Osteocyte (in vitro differentiated cells): ENCODE data around the gene ZNF217. TPM values are rescaled to one million over a fixed set of nuclear protein-coding genes. Genes with fewer than 3 reads are reported as not detected.
A peak's percentile ranks its signal among the peaks of the same experiment; 100 is the strongest.
"Not testable (repeated sequence)": the region's sequence is repeated elsewhere in the genome, so short reads cannot be mapped to it uniquely, and the experiment has no call there.

Experiments
- DNase-seq: peaks from one replicate; pipeline ENCODE4 v3.0.0; 2021; ENCODE audit warnings: mixed read lengths; ENCODE audit not compliant: unreplicated experiment; ENCODE audit errors: extremely low spot score
- H3K27ac Mint-ChIP-seq: one replicate; pipeline ENCODE4 v1.8.0; 2021; ENCODE audit warnings: mild to moderate bottlenecking, mixed read lengths; ENCODE audit not compliant: unreplicated experiment
- H3K27me3 Mint-ChIP-seq: one replicate; pipeline ENCODE4 v1.8.0; 2021; ENCODE audit warnings: mixed read lengths; ENCODE audit not compliant: unreplicated experiment
- H3K36me3 Mint-ChIP-seq: one replicate; pipeline ENCODE4 v1.8.0; 2021; ENCODE audit warnings: mixed read lengths; ENCODE audit not compliant: unreplicated experiment
- H3K4me1 Mint-ChIP-seq: one replicate; pipeline ENCODE4 v1.8.0; 2021; ENCODE audit warnings: mixed read lengths; ENCODE audit not compliant: unreplicated experiment
- H3K4me3 Mint-ChIP-seq: one replicate; pipeline ENCODE4 v1.8.0; 2021; ENCODE audit warnings: mild to moderate bottlenecking, moderate library complexity, mixed read lengths; ENCODE audit not compliant: unreplicated experiment
- H3K9me3 Mint-ChIP-seq: one replicate; pipeline ENCODE4 v1.8.0; 2021; ENCODE audit warnings: mixed read lengths; ENCODE audit not compliant: unreplicated experiment
- CTCF ChIP-seq: fragments of 200-600 bp; sonication (generic); IDR thresholded peaks from 2 replicates; pipeline ENCODE4 v1.5.0; 2021; ENCODE audit warnings: antibody characterized with exemption, mild to moderate bottlenecking, moderate library complexity
- total RNA-seq: library from RNA; stranded (reverse); gene quantifications from 2 replicates; pipeline ENCODE4 v1.2.1, GENCODE V29; 2021

Gene ZNF217
- total RNA-seq, 1 donor from 2014 or later = 44.3 TPM

DNA sequence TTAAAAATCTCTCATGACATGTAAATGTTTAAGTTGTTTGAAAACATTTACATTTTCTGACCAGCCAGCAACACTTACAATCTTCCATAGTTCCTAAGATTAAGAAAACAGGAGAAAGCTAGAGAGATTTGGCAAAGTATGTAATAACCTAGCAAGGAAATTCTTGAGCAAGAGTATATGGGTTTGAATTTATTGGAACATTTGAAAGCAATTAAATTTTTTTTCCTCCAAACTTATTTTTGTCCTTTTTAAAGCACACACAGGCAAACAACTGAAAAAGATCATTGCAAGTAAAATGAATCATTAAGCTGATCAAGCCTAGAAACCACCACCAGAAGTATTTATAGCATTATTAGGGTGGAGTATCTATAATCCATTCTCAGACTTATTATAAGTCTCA is 20.1 kb upstream of the ZNF217 start:
- Mint-ChIP-seq H3K4me1 (peaks cover 35% of the 10 kb centered on the region), H3K27me3 (no peaks in the 10 kb centered on the region), H3K27ac (peak overlapping the region; percentile 74), H3K4me3 (no peak overlapping the region), H3K9me3 (no peaks in the 10 kb centered on the region), H3K36me3 (no peaks in the 10 kb centered on the region)
- no peak for TF ChIP-seq CTCF
- no peak for DNase-seq

DNA sequence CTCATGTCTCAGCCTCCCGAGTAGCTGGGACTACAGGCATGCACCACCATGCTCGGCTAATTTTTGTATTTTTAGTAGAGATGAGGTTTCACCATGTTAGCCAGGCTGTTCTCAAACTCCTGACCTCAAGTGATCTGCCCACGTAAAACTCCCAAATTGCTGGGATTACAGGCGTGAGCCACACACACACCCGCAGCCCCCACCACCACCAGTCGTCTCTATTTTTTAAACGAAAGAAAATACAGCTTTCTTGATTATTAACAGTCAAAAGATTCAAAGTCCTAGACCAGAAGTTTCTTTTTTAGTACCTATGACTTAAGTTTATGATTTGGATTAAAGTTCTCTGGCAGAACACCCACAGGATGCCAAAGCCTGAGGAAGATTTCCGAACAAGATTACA is 18.6 kb upstream of the ZNF217 start:
- Mint-ChIP-seq H3K4me1 (peaks cover 35% of the 10 kb centered on the region), H3K27ac (peak overlapping the region; percentile 85)
- peak; percentile 13 for DNase-seq
- H3K36me3 Mint-ChIP-seq, H3K27me3 Mint-ChIP-seq, H3K4me3 Mint-ChIP-seq, H3K9me3 Mint-ChIP-seq: not testable (repeated sequence)

DNA sequence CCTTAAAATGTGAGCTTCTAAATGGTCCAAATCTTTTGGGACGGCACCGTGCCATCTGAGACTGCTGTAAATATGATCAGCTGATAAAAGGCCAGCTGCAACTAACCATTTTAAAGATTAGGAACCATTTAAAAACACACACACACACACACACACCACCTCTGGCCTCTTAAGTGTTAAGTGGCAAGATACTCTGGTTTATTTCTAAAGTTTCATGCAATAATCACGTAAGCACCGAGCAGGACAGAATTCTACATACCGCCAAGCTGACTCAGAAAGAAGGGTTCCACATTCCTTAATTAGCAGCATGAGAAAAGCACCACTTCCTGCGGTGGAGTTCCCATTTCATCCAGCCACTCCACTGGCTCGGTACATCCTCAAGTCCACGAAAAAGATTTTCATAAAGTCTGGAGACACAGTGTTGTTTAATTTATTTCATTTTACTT is 17.8 kb upstream of the ZNF217 start:
- Mint-ChIP-seq H3K27ac (peak overlapping the region; percentile 85), H3K9me3 (no peaks in the 10 kb centered on the region), H3K4me1 (peaks cover 35% of the 10 kb centered on the region), H3K27me3 (no peaks in the 10 kb centered on the region), H3K4me3 (peak overlapping the region; percentile 36), H3K36me3 (no peaks in the 10 kb centered on the region)
- peak; percentile 71 for DNase-seq
- no peak for TF ChIP-seq CTCF

DNA sequence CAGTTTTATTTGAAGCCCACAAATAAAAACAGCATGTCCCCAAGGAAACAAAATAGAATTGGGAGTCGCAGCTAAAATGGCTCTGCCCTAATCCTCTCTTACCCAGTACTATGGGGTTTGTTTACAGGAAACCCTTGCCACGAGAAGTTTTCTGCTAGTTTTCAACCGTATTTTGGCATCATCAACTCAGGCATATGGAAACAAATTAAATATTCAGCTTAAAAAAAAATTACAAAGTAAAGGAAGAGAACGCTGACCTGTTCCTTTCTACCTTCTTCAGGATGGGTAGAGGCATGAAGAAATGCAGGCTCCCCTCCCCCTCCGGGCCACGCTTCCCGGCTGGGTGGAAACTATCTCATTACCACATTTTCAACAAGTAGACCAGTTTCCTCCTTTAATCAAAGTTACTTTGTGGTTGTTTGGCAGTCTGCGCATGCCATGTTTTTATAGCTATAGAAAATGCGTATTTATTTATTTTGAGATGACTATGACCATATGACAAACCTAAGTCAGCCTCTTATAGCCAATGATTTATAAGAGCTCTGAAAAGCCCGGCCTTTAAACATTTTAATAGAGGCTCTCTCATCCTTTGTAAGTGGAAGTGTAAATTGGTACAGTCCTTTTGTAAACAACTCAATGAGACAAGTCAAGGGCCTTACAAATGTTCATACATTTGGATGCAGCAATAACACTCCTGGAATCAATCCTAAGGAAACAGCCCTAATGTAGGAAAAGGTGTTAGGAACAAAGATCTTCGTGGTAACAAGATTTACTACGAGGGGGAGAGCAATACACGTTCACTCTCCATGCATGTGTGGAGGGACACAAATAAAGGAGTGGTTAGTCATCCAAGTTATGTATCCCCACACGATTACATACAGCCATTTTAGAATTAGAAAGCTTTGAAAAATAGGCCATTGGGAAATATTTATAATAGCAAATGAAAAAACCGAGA is 16.1 kb upstream of the ZNF217 start:
- Mint-ChIP-seq H3K27ac (peak overlapping the region; percentile 58), H3K4me1 (peaks cover 39% of the 10 kb centered on the region)

More for the DNA sequence above, 16.1 kb upstream of the ZNF217 start:
- TF ChIP-seq CTCF = no peak
- Mint-ChIP-seq H3K27me3 (no peaks in the 10 kb centered on the region), H3K36me3 (no peaks in the 10 kb centered on the region), H3K4me3 (no peak overlapping the region), H3K9me3 (no peaks in the 10 kb centered on the region)
- DNase-seq = no peak
